Measurements from ENCODE around the gene NR3C2. TPM values are rescaled to one million over a fixed set of nuclear protein-coding genes. Genes with fewer than 3 reads are reported as not detected.

Gene NR3C2
- total RNA-seq, 1 experiment from 2014 or later = 0.26 TPM

- H3K27ac ChIP-seq (ENCODE audit: low read length) = no peak overlapping the region
- H3K9me3 ChIP-seq (ENCODE audit: control insufficient read depth, insufficient read depth, low read depth, low read length) = no peaks in the 10 kb centered on the region
- H3K4me1 ChIP-seq (ENCODE audit: control insufficient read depth, insufficient read depth, low read length) = no peaks in the 10 kb centered on the region
- ATAC-seq (no peak), DNase-seq (ENCODE audit: low read depth, low spot score) (no peak)
- no peak overlapping the region for H3K4me3 ChIP-seq (ENCODE audit: low read depth in 2 of 2, low read length in 2 of 2)
- TF ChIP-seq CTCF (IDR thresholded peaks at IDR 0.05) (no peak), REST (IDR thresholded peaks at IDR 0.05; ENCODE audit: insufficient read depth in 1 of 2, low read depth in 2 of 2, low read length in 1 of 2) (no peak), TCF7L2 (IDR thresholded peaks at IDR 0.05; ENCODE audit: low read depth, low read length) (no peak), POLR2AphosphoS5 (IDR thresholded peaks at IDR 0.05; ENCODE audit: low read depth, low read length) (no peak), SIN3A (IDR thresholded peaks at IDR 0.05; ENCODE audit: borderline replicate concordance, insufficient read depth, low read depth, low read length) (no peak)
- ChIA-PET POLR2A (no interaction called here), CTCF (no interaction called here)
- intact Hi-C loops (cut with micrococcal nuclease; ENCODE audit: unreplicated experiment) = no loop called here
- BruUV-seq (replicated peaks) = no TSS peak
- in situ Hi-C loops (cut with HindIII; ENCODE audit: low pct_unique_long_range_greater_than_20kb, low sequenced_read_pairs) = no loop called here
- H3K36me3 ChIP-seq (ENCODE audit: control insufficient read depth, insufficient read depth, low read length) = no peaks in the 10 kb centered on the region
- no peaks in the 10 kb centered on the region for H3K27me3 ChIP-seq (ENCODE audit: control insufficient read depth, insufficient read depth, low read length)
Observed at GRCh38 chr4:148429206-148429605, 13.0 kb downstream of the NR3C2 start.

- H3K27ac ChIP-seq (ENCODE audit: low read length) = no peak overlapping the region
- H3K27me3 ChIP-seq (ENCODE audit: control insufficient read depth, insufficient read depth, low read length) = no peaks in the 10 kb centered on the region
- POLR2A ChIA-PET = no interaction called here
- no TSS peak for BruUV-seq (replicated peaks)
- intact Hi-C loops (cut with micrococcal nuclease; ENCODE audit: unreplicated experiment) = no loop called here
- DNase-seq (ENCODE audit: low read depth, low spot score) (no peak), ATAC-seq (no peak)
- CTCF ChIA-PET = no interaction called here
- H3K36me3 ChIP-seq (ENCODE audit: control insufficient read depth, insufficient read depth, low read length) = no peaks in the 10 kb centered on the region
- H3K4me1 ChIP-seq (ENCODE audit: control insufficient read depth, insufficient read depth, low read length) = no peaks in the 10 kb centered on the region
- H3K9me3 ChIP-seq (ENCODE audit: control insufficient read depth, insufficient read depth, low read depth, low read length) = no peaks in the 10 kb centered on the region
- TF ChIP-seq POLR2AphosphoS5 (IDR thresholded peaks at IDR 0.05; ENCODE audit: low read depth, low read length) = no peak
- no peak for TF ChIP-seq SIN3A (IDR thresholded peaks at IDR 0.05; ENCODE audit: borderline replicate concordance, insufficient read depth, low read depth, low read length)
- no peak for TF ChIP-seq TCF7L2 (IDR thresholded peaks at IDR 0.05; ENCODE audit: low read depth, low read length)
- TF ChIP-seq REST (IDR thresholded peaks at IDR 0.05; ENCODE audit: insufficient read depth in 1 of 2, low read depth in 2 of 2, low read length in 1 of 2) = no peak
- TF ChIP-seq CTCF (IDR thresholded peaks at IDR 0.05) = no peak
- H3K4me3 ChIP-seq (ENCODE audit: low read depth in 2 of 2, low read length in 2 of 2) = no peak overlapping the region
- in situ Hi-C loops (cut with HindIII; ENCODE audit: low pct_unique_long_range_greater_than_20kb, low sequenced_read_pairs) = no loop called here
Observed at GRCh38 chr4:148426643-148427042, 15.6 kb downstream of the NR3C2 start.

Data from Panc1 (cell line).